Spleen (tissue), 7 donors: ENCODE data around the gene ASZ1.

Experiments used
- POLR2A ChIP-seq, 3 donors: fragments of 450-650 bp; IDR thresholded peaks; one replicate each; pipeline ENCODE4 v1.5.1; 2017; ENCODE audit warnings: antibody characterized with exemption in 3 of 3, mild to moderate bottlenecking in 1 of 3
- POLR2AphosphoS5 ChIP-seq, 3 donors: sonication (generic); formaldehyde crosslinking; IDR thresholded peaks; one replicate each; pipeline ENCODE4 v1.5.1; 2017; ENCODE audit warnings: antibody characterized with exemption in 3 of 3
- TF ChIP-seq, protein P1 (sequence below), 11 experiments: fragments of 200-600 bp in 7 of 11; fragments of 450-650 bp in 4 of 11; sonication (generic) in 4 of 11; IDR thresholded peaks in 8 of 11; conservative IDR thresholded peaks in 3 of 11; 1 replicate in 7 of 11; 2 replicates in 4 of 11; pipeline versions ENCODE4 v1.4.0 to v1.8.0; 2016 to 2021; ENCODE audit warnings: antibody characterized with exemption in 11 of 11, inconsistent platforms in 4 of 11, mild to moderate bottlenecking in 1 of 11
- donor health status: DM: no; HTN: no; CAD: no; lungs with moderate emphysema.
- donor health status: DM: no; HTN: no; CAD: no.
- donor health status: DM: no; HTN: no; CAD: no.

- TF ChIP-seq, protein P1, sequence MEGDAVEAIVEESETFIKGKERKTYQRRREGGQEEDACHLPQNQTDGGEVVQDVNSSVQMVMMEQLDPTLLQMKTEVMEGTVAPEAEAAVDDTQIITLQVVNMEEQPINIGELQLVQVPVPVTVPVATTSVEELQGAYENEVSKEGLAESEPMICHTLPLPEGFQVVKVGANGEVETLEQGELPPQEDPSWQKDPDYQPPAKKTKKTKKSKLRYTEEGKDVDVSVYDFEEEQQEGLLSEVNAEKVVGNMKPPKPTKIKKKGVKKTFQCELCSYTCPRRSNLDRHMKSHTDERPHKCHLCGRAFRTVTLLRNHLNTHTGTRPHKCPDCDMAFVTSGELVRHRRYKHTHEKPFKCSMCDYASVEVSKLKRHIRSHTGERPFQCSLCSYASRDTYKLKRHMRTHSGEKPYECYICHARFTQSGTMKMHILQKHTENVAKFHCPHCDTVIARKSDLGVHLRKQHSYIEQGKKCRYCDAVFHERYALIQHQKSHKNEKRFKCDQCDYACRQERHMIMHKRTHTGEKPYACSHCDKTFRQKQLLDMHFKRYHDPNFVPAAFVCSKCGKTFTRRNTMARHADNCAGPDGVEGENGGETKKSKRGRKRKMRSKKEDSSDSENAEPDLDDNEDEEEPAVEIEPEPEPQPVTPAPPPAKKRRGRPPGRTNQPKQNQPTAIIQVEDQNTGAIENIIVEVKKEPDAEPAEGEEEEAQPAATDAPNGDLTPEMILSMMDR (IDR thresholded peaks at IDR 0.05 in 8 of 11, conservative IDR thresholded peaks at IDR 0.05 in 3 of 11) = no peak
- TF ChIP-seq POLR2A (IDR thresholded peaks at IDR 0.05) (no peak), POLR2AphosphoS5 (IDR thresholded peaks at IDR 0.05) (no peak)
Observed at GRCh38 chr7:117320523-117320922, 106.8 kb downstream of the ASZ1 start.
